ENCODE data around the gene CTDSPL.

The CTDSPL gene

GRCh38 chr3:38007754-38008090 lies 146.0 kb downstream of the CTDSPL start:
- no peak overlapping the region for H3K4me3 Mint-ChIP-seq
- no peak for TF ChIP-seq CTCF (IDR thresholded peaks at IDR 0.05; ENCODE audit: unreplicated experiment in 3 of 3)
- no peaks in the 10 kb centered on the region for H3K9me3 Mint-ChIP-seq
- H3K4me1 Mint-ChIP-seq: peaks cover 12% of the 10 kb centered on the region
- no peak overlapping the region for H3K27ac Mint-ChIP-seq
- peaks cover 25% of the 10 kb centered on the region for H3K36me3 Mint-ChIP-seq (ENCODE audit: low read depth)
- H3K27me3 Mint-ChIP-seq (ENCODE audit: low read depth): no peaks in the 10 kb centered on the region

- TF ChIP-seq CTCF (IDR thresholded peaks at IDR 0.05; ENCODE audit: unreplicated experiment in 3 of 3): no peak
- Mint-ChIP-seq H3K9me3 (no peaks in the 10 kb centered on the region), H3K27ac (no peak overlapping the region), H3K4me1 (peaks cover 12% of the 10 kb centered on the region), H3K4me3 (no peak overlapping the region), H3K36me3 (ENCODE audit: low read depth) (peaks cover 25% of the 10 kb centered on the region), H3K27me3 (ENCODE audit: low read depth) (no peaks in the 10 kb centered on the region)
These were observed 146.6 kb downstream of the CTDSPL start for GRCh38 chr3:38008191-38008701.

- H3K36me3 Mint-ChIP-seq (ENCODE audit: low read depth): peaks cover 27% of the 10 kb centered on the region
- no peaks in the 10 kb centered on the region for H3K9me3 Mint-ChIP-seq
- H3K27ac Mint-ChIP-seq: no peak overlapping the region
- no peak for TF ChIP-seq CTCF (IDR thresholded peaks at IDR 0.05; ENCODE audit: unreplicated experiment in 3 of 3)
- H3K27me3 Mint-ChIP-seq (ENCODE audit: low read depth): no peaks in the 10 kb centered on the region
- H3K4me3 Mint-ChIP-seq: no peak overlapping the region
- peaks cover 12% of the 10 kb centered on the region for H3K4me1 Mint-ChIP-seq
These were observed 147.4 kb downstream of the CTDSPL start for GRCh38 chr3:38008971-38009580.

- Mint-ChIP-seq H3K4me3 (no peak overlapping the region), H3K27ac (no peak overlapping the region), H3K9me3 (no peaks in the 10 kb centered on the region), H3K27me3 (ENCODE audit: low read depth) (no peaks in the 10 kb centered on the region), H3K4me1 (peaks cover 4% of the 10 kb centered on the region), H3K36me3 (ENCODE audit: low read depth) (peaks cover 32% of the 10 kb centered on the region)
- no peak for TF ChIP-seq CTCF (IDR thresholded peaks at IDR 0.05; ENCODE audit: unreplicated experiment in 3 of 3)
These were observed 148.3 kb downstream of the CTDSPL start for GRCh38 chr3:38009807-38010591.

GRCh38 chr3:38011111-38011510 lies 149.4 kb downstream of the CTDSPL start:
- no peak for TF ChIP-seq CTCF (IDR thresholded peaks at IDR 0.05; ENCODE audit: unreplicated experiment in 3 of 3)
- Mint-ChIP-seq H3K27ac (no peak overlapping the region), H3K9me3 (no peaks in the 10 kb centered on the region), H3K27me3 (ENCODE audit: low read depth) (no peaks in the 10 kb centered on the region), H3K4me3 (no peak overlapping the region), H3K36me3 (ENCODE audit: low read depth) (peaks cover 39% of the 10 kb centered on the region), H3K4me1 (no peaks in the 10 kb centered on the region)

Data from nephron (organoid).